HuH-7.5 (cell line): ENCODE results near the gene MS4A3.
"Not testable (repeated sequence)": the region's sequence is repeated elsewhere in the genome, so short reads cannot be mapped to it uniquely, and the experiment has no call there.

Experiments used
- DNase-seq: peaks from one replicate; pipeline ENCODE4 v3.0.0; 2011; ENCODE audit warnings: low spot score

The MS4A3 gene

DNA sequence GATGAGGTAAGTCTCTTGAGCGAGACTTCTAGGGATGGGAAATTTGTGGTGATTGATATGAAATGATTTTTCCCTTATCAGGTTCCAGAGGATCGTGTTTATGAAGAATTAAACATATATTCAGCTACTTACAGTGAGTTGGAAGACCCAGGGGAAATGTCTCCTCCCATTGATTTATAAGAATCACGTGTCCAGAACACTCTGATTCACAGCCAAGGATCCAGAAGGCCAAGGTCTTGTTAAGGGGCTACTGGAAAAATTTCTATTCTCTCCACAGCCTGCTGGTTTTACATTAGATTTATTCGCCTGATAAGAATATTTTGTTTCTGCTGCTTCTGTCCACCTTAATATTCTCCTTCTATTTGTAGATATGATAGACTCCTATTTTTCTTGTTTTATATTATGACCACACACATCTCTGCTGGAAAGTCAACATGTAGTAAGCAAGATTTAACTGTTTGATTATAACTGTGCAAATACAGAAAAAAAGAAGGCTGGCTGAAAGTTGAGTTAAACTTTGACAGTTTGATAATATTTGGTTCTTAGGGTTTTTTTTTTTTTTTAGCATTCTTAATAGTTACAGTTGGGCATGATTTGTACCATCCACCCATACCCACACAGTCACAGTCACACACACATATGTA is 39.1 kb downstream of the MS4A3 start:
- no peak for DNase-seq

DNA sequence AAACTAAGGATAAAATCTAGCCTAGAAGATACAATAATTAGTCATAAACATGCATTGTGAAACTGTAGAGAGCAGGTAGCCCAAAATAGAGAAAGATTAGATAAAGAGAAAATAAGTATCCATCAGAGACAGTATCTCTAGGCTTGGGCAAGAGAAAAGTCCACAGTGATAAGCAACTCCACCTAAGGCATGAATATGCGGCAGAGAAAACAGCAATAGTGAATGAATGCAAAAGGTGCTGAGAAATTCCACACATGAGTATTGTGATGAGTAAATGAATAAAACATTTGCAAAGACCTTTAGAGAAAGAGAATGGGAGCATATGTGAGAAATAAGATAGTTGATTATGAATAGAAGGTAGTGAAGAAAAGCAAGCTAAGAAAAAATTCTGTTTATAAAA is 40.7 kb downstream of the MS4A3 start:
- no peak for DNase-seq

DNA sequence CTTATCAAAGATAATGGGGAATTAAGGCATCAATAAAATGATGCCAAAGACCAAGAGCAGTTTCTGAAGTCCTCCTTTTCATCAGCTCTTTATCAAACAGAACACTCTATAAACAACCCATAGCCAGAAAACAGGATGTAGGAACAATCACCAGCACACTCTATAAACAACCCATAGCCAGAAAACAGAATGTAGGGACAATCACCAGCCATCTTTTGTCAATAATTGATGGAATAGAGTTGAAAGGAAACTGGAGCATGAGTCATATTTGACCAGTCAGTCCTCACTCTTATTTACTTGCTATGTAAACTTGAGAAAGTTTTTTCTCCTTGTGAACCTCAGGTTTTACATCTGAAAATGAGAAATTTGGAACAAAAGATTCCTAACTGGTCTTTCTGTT is 42.0 kb downstream of the MS4A3 start:
- DNase-seq, result peak; percentile 23

DNA sequence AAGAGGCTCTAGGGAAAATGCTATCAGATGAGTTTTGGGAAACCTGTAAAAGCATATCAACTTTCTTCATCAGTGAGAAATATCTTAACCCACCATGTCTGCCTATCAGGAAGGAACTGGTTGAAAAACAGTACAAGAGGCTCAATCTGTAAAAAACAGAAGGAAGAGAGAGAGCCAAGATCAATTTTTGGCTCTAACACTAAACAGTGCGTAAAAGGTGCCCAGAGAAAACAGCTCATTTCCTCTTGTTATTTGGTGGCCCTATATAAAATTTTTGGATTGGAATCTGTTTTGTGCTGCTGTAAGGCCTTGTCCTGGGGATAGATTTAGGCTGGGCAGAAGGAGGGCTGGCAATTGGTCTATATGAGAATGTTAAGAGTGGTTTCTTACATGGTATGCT is 44.1 kb downstream of the MS4A3 start:
- no peak for DNase-seq

DNA sequence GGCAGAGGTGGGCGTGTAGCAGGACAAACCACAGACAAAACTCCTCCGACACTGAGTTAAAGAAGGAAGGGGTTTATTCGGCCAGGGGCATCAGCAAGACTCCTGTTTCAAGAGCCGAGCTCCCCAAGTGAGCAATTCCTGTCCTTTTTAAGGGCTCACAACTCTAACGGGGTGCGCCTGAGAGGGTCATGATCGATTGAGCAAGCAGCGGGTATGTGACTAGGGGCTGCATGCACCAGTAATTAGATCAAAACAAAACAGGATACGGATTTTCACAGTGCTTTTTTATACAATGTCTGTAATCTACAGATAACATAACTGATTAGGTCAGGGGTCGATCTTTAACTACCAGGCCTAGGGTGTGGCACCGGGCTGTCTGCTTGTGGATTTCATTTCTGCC is 44.9 kb downstream of the MS4A3 start:
- DNase-seq, result not testable (repeated sequence)

DNA sequence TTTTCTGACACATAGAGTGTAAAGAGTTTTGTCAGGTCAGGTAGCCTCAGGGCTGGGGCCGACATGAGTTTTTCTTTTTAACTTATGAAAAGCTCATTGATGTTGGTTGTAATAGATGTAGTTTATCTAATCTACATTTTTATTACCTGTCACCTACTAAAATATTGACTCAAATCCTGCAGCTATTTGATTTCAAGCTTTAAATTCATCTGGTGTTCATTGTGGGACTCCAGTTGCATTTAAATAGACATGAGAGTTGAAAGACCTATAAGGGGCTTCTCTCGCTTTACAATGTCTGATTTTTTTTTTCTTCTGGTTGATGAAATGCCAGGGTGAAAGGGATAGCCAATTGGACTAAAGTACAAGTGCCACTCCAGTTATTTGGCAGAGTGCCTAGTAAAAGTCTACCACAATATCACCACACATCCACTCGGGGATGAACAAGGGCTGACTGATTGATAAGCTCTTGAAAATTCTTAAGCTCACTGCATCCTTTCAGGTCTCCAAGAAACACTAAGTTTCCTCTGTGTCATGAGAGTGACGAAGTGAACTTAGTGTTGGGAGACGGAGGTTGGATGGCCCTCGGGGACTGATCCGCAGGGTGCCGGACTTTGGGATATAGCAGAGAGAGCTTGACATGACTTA is 48.1 kb downstream of the MS4A3 start:
- DNase-seq, result not testable (repeated sequence)

DNA sequence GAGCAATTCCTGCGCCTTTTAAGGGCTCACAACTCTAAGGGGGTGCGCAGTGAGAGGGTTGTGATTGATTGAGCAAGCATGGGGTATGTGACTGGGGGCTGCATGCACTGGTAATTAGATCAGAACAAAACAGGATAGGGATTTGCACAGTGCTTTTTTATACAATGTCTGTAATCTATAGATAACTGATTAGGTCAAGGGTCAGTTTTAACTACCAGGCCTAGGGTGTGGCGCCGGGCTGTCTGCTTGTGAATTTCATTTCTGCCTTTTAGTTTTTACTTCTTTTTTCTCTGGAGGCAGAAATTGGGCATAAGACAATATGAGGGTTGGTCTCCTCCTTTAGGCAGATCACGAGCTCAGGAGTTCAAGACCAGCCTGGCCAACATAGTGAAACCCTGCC is 52.2 kb downstream of the MS4A3 start:
- not testable (repeated sequence) for DNase-seq

DNA sequence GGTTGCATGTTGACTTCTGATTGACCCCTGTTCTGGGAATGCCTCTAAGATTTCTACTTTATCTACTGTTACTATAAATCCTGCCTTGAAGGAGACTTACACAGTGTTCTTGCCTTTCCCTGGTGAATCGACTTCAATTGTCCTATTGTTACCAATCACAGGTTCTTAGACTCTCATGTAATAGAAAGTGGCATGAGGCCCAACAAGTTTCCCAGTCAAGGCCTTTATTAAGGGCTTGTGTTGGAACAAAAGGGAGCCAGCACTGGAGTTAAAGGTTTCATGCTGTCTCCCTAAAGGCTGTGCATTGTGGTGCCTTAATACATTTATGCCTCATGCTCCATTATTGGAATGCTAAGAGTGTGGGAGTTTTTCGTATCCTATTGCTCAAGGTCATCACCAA is 55.3 kb downstream of the MS4A3 start:
- DNase-seq, result no peak

DNA sequence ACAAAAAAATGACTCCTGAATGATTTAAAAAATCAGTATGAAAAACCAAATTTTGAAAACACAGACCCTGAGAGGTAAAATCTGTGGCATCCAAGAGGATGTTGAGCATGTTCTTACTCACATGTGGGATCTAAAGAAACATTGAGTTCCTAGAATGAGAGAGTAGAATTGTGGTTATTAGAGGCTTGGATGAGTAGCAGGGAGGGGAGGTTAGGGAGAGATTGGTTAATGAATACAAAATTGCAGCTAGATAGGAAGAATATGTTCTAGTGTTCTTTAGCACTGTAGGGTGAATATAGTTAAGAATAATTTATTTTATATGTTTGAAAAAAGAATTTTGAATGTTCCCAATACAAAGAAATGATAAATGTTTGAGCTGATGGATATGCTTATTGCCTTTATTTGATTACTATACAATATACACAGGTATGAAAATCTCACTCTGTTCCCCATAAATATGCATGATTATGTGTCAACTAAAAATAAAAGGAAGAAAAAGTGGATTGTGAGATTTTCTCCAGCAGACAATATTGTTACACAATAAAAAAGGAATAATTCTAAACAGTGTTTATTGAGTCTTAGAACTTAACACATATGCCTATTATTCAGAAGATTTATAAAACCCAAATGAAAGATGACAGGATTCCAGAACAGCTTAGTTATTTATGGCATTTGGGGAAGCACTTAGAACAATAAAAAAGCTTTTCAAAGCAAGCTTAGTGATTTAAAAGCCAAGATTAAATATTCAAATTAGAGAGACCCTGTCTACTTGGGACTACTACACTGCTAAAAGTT is 60.7 kb downstream of the MS4A3 start:
- no peak for DNase-seq

DNA sequence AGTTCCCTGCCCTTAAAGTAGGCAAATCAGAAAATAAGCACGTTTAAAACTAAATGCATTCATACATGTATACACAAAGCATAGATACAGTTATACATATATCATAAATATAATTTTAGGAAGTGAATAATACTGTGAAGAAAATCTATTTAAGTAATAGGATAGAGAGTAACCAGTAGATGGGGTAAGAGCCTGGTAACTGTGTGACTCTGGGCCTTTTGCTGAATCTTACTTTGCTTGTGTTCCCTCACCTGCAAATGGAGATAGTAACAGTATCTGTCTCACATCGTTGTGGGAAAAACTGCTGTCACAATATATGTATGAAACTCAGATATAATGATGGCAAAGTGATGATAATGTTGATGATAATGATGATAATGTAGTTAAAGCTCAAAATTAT is 61.9 kb downstream of the MS4A3 start:
- no peak for DNase-seq

DNA sequence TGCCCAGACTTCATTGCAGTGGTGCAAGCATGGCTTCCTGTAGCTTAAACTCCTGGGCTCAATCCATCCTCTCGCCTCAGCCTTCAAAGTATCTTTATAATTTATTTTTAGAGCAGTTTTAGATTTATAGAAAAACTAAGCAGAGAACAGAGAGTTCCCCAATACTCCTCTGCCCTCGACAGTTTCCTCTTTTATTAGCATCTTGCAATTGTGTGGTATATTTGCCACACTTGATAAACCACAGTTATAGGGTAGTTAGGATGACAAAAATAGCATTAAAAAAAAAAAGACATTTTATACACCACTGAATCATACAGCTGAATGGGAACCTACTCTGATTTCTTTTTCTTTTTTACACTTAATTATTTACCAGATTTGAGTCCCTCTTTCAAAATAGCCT is 63.2 kb downstream of the MS4A3 start:
- DNase-seq, result no peak
